ENCODE measurements around the gene TBC1D3B.
"Not testable (repeated sequence)": the region's sequence is repeated elsewhere in the genome, so short reads cannot be mapped to it uniquely, and the experiment has no call there.

TBC1D3B gene

GRCh38 chr17:36127199-36127893, 49.1 kb downstream of the TBC1D3B start:
- no peak for DNase-seq

DNA sequence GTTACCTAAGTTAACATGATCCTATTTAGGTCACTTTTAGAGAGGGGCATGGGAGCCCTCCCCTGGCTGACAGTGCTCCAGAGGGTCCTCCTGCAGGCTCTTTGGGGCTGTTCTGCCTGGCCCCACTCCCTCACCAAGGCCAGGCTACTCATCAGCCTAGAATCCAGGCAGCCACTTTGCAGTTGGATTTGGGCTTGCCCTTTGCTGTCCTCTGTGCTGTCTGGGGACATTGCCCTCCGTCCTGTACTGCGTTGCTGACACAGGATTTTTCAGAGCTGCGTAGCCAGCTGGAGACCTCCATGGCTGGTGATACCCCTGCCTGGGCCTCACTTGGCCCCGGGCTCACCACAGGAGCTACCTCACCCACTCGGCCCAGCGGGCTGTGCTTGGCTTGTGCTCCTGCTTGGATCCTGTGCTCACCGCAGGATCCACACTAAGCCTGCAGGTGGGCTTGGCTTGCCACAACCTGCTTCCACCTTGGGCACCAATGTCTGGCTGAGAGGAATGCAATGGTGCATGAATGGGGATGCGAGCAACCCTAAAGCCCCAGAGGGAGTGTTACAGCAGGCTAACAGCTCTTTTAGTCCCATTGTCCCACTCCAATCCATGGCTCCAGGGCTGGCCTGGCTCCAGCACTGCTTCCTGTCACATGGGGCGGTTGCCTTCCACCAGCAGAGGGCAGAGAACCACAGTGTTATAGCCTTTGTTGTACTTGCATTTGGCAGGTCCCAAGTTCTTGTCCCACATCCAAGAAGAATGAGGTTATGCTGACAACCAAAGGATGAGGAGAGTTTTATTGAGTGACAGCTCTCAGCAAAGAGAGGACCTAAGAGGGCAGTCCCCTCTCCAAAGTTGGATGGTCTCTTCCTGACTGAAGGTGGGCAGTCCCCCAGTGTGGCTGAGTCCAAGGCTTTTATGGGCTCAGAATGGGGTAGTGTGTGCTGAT, 51.3 kb downstream of the TBC1D3B start:
- DNase-seq: no peak

DNA sequence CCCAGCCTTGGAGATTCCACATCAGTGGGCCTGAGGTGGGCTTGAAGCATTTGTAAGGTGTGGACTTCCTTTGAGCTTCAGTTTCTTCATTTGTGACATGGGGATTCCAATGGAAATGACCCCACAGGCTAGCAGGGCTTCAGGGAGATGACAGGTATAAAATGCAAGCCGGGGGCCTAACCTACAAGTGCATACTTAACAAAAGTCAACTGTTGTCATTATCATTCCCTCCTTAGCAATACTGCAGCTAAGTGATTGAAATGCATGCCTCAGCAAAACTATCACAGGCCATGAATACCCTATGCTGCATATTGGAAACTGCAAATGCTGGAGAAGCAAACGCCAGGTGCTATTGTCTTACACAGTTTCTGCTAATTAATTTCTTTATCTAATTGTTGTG, 53.0 kb downstream of the TBC1D3B start:
- no peak for DNase-seq

DNA sequence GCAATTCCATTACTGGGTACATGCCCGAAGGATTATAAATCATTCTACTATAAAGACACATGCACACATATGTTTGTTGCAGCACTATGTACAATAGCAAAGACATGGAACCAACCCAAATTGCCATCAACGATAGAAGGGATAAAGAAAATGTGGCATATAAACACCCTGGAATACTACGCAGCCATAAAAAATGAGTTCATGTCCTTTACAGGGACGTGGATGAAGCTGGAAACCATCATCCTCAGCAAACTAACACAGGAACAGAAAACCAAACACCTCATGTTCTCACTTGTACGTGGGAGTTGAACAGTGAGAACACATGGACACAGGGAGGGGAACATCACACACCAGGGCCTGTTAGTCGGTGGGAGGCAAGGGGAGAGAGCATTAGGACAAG, 55.3 kb downstream of the TBC1D3B start:
- not testable (repeated sequence) for DNase-seq

GRCh38 chr17:36120221-36120620, 56.2 kb downstream of the TBC1D3B start:
- no peak for DNase-seq

DNA sequence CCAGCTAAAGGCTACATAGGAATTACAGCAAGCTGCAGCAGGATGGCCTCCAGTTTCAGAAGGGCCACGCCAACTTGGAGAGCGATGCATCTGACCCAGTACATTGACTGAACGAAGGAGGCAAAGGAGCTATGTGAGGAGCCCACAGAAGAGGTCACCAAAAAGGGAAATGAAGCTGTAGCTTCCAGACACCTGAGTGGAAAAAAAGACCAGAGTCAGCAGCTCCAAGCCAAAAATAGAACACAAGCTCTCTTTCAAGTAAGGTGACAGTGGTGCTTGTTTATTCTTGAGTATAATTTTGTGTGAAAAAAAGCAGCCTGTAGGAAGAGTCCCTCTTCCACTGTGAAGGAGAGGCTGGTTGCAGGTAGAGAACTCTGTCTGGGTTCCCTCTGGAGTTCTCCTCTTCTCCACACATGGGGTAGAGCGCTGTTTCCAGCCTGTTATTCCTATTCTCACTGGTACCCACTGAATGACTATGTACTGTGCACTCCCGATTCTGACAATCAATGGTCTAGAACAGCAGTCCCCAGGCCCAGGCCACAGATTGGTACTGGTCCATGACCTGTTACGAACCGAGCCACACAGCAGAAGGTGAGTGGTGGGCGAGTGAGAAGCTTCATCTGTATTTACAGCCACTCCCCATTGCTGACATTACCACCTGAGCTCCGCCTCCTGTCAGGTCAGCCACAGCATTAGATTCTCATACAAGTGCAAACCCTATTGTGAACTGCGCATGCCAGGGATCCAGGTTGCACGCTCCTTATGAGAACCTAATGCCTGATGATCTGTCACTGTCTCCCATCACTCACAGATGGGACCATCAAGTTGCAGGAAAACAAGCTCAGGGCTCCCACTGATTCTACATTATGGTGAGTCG, 57.7 kb downstream of the TBC1D3B start:
- DNase-seq: no peak

DNA sequence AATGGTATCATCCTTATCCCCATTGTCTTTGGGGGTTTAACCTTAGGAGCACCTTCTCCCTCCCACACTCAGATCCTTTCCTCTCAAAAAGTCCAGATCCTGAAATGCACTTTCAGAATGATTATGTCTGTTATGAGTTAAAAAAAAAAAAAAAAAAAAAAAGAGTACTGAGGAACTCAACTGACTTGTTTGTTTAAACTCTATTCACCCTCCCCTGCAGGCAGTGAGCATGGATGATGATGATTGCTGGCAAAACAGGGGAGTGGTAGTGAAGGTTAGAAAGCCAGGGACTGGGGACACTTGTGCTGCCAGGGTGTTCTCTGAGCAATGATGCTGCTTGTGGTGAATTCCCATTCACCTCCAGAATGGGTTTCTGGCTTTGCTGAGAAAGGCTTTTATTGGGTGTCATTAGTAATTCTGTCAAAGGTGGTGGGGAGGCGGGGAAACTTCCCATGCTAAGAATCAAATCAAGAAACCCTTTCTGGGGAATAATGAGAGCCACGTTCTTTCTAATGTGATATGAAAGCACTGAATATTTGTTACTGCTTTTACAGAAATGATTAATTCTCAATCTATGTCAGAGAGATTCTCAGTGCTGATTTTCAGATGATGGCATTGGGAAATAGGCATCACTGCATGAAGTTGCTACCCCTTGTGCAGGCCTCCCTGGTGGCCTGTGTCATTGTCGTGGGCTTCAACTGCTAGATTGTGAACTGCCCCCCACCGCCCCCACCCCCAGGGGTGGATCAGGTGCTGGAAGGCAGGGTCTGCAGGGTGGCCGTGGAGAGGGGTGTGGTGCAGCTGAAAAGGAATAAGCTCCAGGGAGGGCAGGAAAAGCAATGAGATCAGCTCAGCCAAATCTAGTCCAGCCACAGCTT, 58.7 kb downstream of the TBC1D3B start:
- DNase-seq: no peak

Data from stimulated activated CD4-positive, alpha-beta T cell treated with anti-CD3 and anti-CD28 coated beads, Interleukin-4, amount 100 ng/mL, for 1 hour (primary cell).